ENCODE results near the gene ARFGEF2. TPM values are rescaled to one million over a fixed set of nuclear protein-coding genes. Genes with fewer than 3 reads are reported as not detected.

The ARFGEF2 gene
- total RNA-seq, 1 experiment from 2014 or later: 30.3 TPM

- Mint-ChIP-seq H3K4me1 (ENCODE audit: insufficient read depth, unreplicated experiment) (peaks cover 24% of the 10 kb centered on the region), H3K27me3 (ENCODE audit: insufficient read depth, unreplicated experiment) (no peaks in the 10 kb centered on the region), H3K27ac (ENCODE audit: low read depth, unreplicated experiment) (peak overlapping the region; percentile 92), H3K9me3 (ENCODE audit: unreplicated experiment) (no peaks in the 10 kb centered on the region), H3K4me3 (ENCODE audit: unreplicated experiment) (peak overlapping the region; percentile 82), H3K36me3 (ENCODE audit: insufficient read depth, unreplicated experiment) (no peaks in the 10 kb centered on the region)
- no peak for DNase-seq (ENCODE audit: unreplicated experiment)
- ChIA-PET CTCF (interaction anchor here (2.0 to 2.3 kb wide), 2 partner anchors 17 to 266 kb away, joined by 13 to 14 read pairs; no protein-coding TSS in a partner anchor), POLR2A (interaction anchor here (0.6 to 2.9 kb wide), 14 partner anchors 11 to 683 kb away, joined by 3 to 21 read pairs (median 4); partner anchors contain the start of gene CSE1L)
- TF ChIP-seq CTCF (IDR thresholded peaks at IDR 0.05; ENCODE audit: unreplicated experiment): no peak
- intact Hi-C loops (cut with micrococcal nuclease): loop anchor here (5.0 kb wide), 1 partner anchor 124 kb away; the partner anchor contains the start of gene CSE1L
- no TSS peak for BruUV-seq (replicated peaks)
These were observed 1.7 kb downstream of the ARFGEF2 start for GRCh38 chr20:48923149-48923718.

- DNase-seq (ENCODE audit: unreplicated experiment): no peak
- intact Hi-C loops (cut with micrococcal nuclease): loop anchor here (5.0 kb wide), 1 partner anchor 123 kb away; the partner anchor contains the start of gene CSE1L
- peaks cover 24% of the 10 kb centered on the region for H3K4me1 Mint-ChIP-seq (ENCODE audit: insufficient read depth, unreplicated experiment)
- ChIA-PET POLR2A (interaction anchor here (0.5 to 1.0 kb wide), 2 partner anchors 10 to 35 kb away, joined by 3 read pairs; no protein-coding TSS in a partner anchor), CTCF (interaction anchor here (1.4 kb wide), 1 partner anchor 267 kb away, joined by 4 read pairs; no protein-coding TSS in a partner anchor)
- TF ChIP-seq CTCF (IDR thresholded peaks at IDR 0.05; ENCODE audit: unreplicated experiment): no peak
- no peak overlapping the region for H3K27ac Mint-ChIP-seq (ENCODE audit: low read depth, unreplicated experiment)
- H3K36me3 Mint-ChIP-seq (ENCODE audit: insufficient read depth, unreplicated experiment): no peaks in the 10 kb centered on the region
- peak overlapping the region; percentile 82 for H3K4me3 Mint-ChIP-seq (ENCODE audit: unreplicated experiment)
- H3K9me3 Mint-ChIP-seq (ENCODE audit: unreplicated experiment): no peaks in the 10 kb centered on the region
- H3K27me3 Mint-ChIP-seq (ENCODE audit: insufficient read depth, unreplicated experiment): no peaks in the 10 kb centered on the region
- BruUV-seq (replicated peaks): no TSS peak
These were observed 3.2 kb downstream of the ARFGEF2 start for GRCh38 chr20:48924756-48925109.

- Mint-ChIP-seq H3K9me3 (ENCODE audit: unreplicated experiment) (no peaks in the 10 kb centered on the region), H3K36me3 (ENCODE audit: insufficient read depth, unreplicated experiment) (no peaks in the 10 kb centered on the region), H3K4me3 (ENCODE audit: unreplicated experiment) (no peak overlapping the region), H3K27ac (ENCODE audit: low read depth, unreplicated experiment) (no peak overlapping the region), H3K27me3 (ENCODE audit: insufficient read depth, unreplicated experiment) (no peaks in the 10 kb centered on the region), H3K4me1 (ENCODE audit: insufficient read depth, unreplicated experiment) (peaks cover 13% of the 10 kb centered on the region)
- intact Hi-C loops (cut with micrococcal nuclease): no loop called here
- no TSS peak for BruUV-seq (replicated peaks)
- POLR2A ChIA-PET: interaction anchor here (1.0 kb wide), 1 partner anchor 26 kb away, joined by 4 read pairs; no protein-coding TSS in a partner anchor
- no peak for DNase-seq (ENCODE audit: unreplicated experiment)
- no peak for TF ChIP-seq CTCF (IDR thresholded peaks at IDR 0.05; ENCODE audit: unreplicated experiment)
- CTCF ChIA-PET: interaction anchor here (0.7 to 0.9 kb wide), 3 partner anchors 21 to 305 kb away, joined by 3 to 4 read pairs (median 3); no protein-coding TSS in a partner anchor
These were observed 4.8 kb downstream of the ARFGEF2 start for GRCh38 chr20:48926267-48926666.

- CTCF ChIA-PET: interaction anchor here (0.5 to 0.9 kb wide), 2 partner anchors 23 to 269 kb away, joined by 3 to 5 read pairs; no protein-coding TSS in a partner anchor
- no peak for TF ChIP-seq CTCF (IDR thresholded peaks at IDR 0.05; ENCODE audit: unreplicated experiment)
- Mint-ChIP-seq H3K4me1 (ENCODE audit: insufficient read depth, unreplicated experiment) (peaks cover 11% of the 10 kb centered on the region), H3K27ac (ENCODE audit: low read depth, unreplicated experiment) (no peak overlapping the region), H3K27me3 (ENCODE audit: insufficient read depth, unreplicated experiment) (no peaks in the 10 kb centered on the region), H3K9me3 (ENCODE audit: unreplicated experiment) (no peaks in the 10 kb centered on the region), H3K36me3 (ENCODE audit: insufficient read depth, unreplicated experiment) (no peaks in the 10 kb centered on the region), H3K4me3 (ENCODE audit: unreplicated experiment) (no peak overlapping the region)
- DNase-seq (ENCODE audit: unreplicated experiment): no peak
- POLR2A ChIA-PET: interaction anchor here (0.6 to 1.0 kb wide), 2 partner anchors 27 to 944 kb away, joined by 3 to 4 read pairs; no protein-coding TSS in a partner anchor
- no TSS peak for BruUV-seq (replicated peaks)
- intact Hi-C loops (cut with micrococcal nuclease): no loop called here
These were observed 5.3 kb downstream of the ARFGEF2 start for GRCh38 chr20:48926821-48927220.
